NCI-H1694 treated with DMSO at 0.1 percent for 48 hours (cell line): ENCODE results near the gene RGR.

Experiments used
- DNase-seq: peaks from one replicate; lab custom pipeline; 2025; lab: John Stamatoyannopoulos, UW

The RGR gene

GRCh38 chr10:84296091-84296981 lies 51.5 kb downstream of the RGR start:
- DNase-seq: no peak

GRCh38 chr10:84298057-84298456 lies 53.2 kb downstream of the RGR start:
- no peak for DNase-seq

- no peak for DNase-seq
Measured at GRCh38 chr10:84302223-84302622, 57.4 kb downstream of the RGR start.

- no peak for DNase-seq
Measured at GRCh38 chr10:84306751-84307384, 62.0 kb downstream of the RGR start.

- DNase-seq: no peak
Measured at GRCh38 chr10:84308021-84308420, 63.2 kb downstream of the RGR start.

GRCh38 chr10:84308481-84309304 lies 63.8 kb downstream of the RGR start:
- no peak for DNase-seq
